Ovary (tissue), 9 donors: ENCODE measurements around the gene SH3BP5L. TPM values are rescaled to one million over a fixed set of nuclear protein-coding genes. Genes with fewer than 3 reads are reported as not detected.

Experiments used
- DNase-seq, 5 donors: peaks; one replicate each; pipeline ENCODE4 v3.0.0-alpha.2; 2019 to 2020
- H3K27ac ChIP-seq, 2 donors: fragments of 200-600 bp; one replicate each; pipeline versions ENCODE4 v1.5.1 to v1.8.0; 2019 to 2022
- H3K27me3 ChIP-seq: fragments of 200-600 bp; one replicate; pipeline ENCODE4 v1.8.0; 2022
- H3K36me3 ChIP-seq: fragments of 200-600 bp; sonication (generic); one replicate; pipeline ENCODE4 v1.5.1; 2019
- H3K4me1 ChIP-seq: one replicate; pipeline ENCODE4 v1.8.1; 2013; ENCODE audit warnings: mild to moderate bottlenecking, moderate library complexity; ENCODE audit not compliant: insufficient read depth
- H3K4me3 ChIP-seq: fragments of 200-600 bp; sonication (generic); one replicate; pipeline ENCODE4 v1.5.1; 2017
- H3K9me3 ChIP-seq, 2 donors: fragments of 200-600 bp in 1 of 2; sonication (generic) in 1 of 2; one replicate each; pipeline versions ENCODE4 v1.5.1 to v1.8.1; 2013 to 2019; ENCODE audit warnings: mild to moderate bottlenecking in 1 of 2, moderate library complexity in 1 of 2
- EP300 ChIP-seq: sonication (generic); formaldehyde crosslinking; IDR thresholded peaks from one replicate; pipeline ENCODE4 v1.6.1; 2017; ENCODE audit warnings: antibody characterized with exemption
- POLR2A ChIP-seq: fragments of 450-650 bp; IDR thresholded peaks from one replicate; pipeline ENCODE4 v1.6.1; 2017; ENCODE audit warnings: antibody characterized with exemption, mild to moderate bottlenecking, moderate library complexity
- WGBS, 3 donors: extraction: QIAGEN DNeasy Blood & Tissue Kit in 1 of 3; methylation state at CpG; one replicate each; pipeline versions ENCODE4 v1.1.5 to v1.1.7; 2013 to 2017; 5-methylcytosine and 5-hydroxymethylcytosine counted together
- intact Hi-C, 4 donors: fragments of 100-400 bp; cut with DNase I; formaldehyde crosslinking; loops; one replicate each; pipeline versions ENCODE4 v1.11.0 to v1.15.1; 2022 to 2023
- polyA plus RNA-seq, 2 donors: library from polyadenylated mRNA; stranded (reverse); fragments of 200-250 nt in 1 of 2; fragments of 350-450 nt in 1 of 2; fragmentation: Illumina TruSeq in 1 of 2; extraction: RNeasy Lipid Tissue Mini Kit (QIAGEN cat#74804) in 1 of 2; gene quantifications; one replicate each; pipeline ENCODE4 v1.2.3, GENCODE V29; 2013 to 2014
- total RNA-seq, 7 donors: library from RNA; depleted of rRNA in 2 of 7; stranded (reverse); fragments of >200 nt in 2 of 7; fragmentation: NEBNext Ultra II Directional in 3 of 7; extraction: Animal tissue kit (Norgen Biotek cat#: 25700) in 3 of 7; gene quantifications; one replicate each; pipeline versions ENCODE4 v1.1.0 to v1.2.4, GENCODE V29; 2016 to 2023
- TF ChIP-seq, protein P1 (sequence below), 3 donors: fragments of 450-650 bp in 2 of 3; fragments of 200-600 bp in 1 of 3; IDR thresholded peaks; one replicate each; pipeline versions ENCODE4 v1.5.1 to v1.8.0; 2016 to 2022; ENCODE audit warnings: antibody characterized with exemption in 3 of 3, mild to moderate bottlenecking in 1 of 3
- donor health status: DM: no; HTN: no; CAD: no; lungs with moderate emphysema.
- donor health status: DM: no; HTN: no; CAD: no.
- donor health status: Bipolar disorder and iron deficiency.
- donor health status: DM: yes; HTN: yes; CAD: no.
- donor health status: DM: no; HTN: no; CAD: no.
- donor health status: DM: yes; HTN: yes; CAD: no.

The SH3BP5L gene
- total and polyA plus RNA-seq, 9 donors: 8.1 to 16.8 (median 13.8) TPM

DNA sequence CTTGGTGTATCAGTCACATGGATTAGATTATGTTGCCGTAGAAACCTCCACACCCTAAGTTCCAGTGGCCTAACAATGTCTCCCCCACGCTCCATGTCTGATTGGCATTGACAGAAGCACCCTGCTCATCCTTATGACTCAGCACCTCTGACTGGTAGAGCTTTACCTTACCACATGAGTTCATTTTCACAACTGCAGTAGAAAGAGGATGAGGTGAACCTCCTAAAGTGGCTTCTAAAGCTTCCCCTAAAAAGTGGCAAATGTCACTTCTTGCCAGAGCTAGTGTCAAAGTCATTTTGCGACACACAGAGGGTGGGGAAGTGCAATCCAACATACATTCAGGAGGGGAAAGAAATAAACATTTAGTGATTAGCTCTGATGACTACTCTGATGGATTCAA lies 39.6 kb downstream of the SH3BP5L start:
- H3K4me1 ChIP-seq: no peaks in the 10 kb centered on the region

DNA sequence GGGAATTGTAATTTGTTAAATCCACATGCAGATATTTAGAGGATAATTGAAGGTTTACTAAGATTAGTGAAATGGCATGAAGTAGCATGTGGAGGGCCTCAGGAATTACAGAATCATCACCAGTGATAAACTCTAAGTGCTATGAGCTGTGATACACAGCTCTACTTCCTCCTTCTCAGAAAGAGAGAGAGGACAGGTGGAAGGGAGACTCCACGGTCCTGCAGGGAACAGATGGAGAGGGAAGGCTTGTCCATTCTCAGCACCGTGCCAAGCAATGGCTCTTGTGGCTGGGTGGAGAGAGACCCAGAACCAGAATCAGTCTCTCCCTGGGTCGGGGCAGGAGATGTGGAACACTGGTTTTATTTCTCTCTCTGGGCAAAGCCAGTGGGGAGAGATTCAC lies 42.3 kb downstream of the SH3BP5L start:
- Histone ChIP-seq H3K27ac (no peak overlapping the region), H3K4me1 (no peaks in the 10 kb centered on the region), H3K27me3 (no peaks in the 10 kb centered on the region), H3K36me3 (no peaks in the 10 kb centered on the region), H3K4me3 (no peak overlapping the region), H3K9me3 (no peaks in the 10 kb centered on the region)
- TF ChIP-seq, protein P1, sequence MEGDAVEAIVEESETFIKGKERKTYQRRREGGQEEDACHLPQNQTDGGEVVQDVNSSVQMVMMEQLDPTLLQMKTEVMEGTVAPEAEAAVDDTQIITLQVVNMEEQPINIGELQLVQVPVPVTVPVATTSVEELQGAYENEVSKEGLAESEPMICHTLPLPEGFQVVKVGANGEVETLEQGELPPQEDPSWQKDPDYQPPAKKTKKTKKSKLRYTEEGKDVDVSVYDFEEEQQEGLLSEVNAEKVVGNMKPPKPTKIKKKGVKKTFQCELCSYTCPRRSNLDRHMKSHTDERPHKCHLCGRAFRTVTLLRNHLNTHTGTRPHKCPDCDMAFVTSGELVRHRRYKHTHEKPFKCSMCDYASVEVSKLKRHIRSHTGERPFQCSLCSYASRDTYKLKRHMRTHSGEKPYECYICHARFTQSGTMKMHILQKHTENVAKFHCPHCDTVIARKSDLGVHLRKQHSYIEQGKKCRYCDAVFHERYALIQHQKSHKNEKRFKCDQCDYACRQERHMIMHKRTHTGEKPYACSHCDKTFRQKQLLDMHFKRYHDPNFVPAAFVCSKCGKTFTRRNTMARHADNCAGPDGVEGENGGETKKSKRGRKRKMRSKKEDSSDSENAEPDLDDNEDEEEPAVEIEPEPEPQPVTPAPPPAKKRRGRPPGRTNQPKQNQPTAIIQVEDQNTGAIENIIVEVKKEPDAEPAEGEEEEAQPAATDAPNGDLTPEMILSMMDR (IDR thresholded peaks at IDR 0.05): no peak
- TF ChIP-seq POLR2A (no peak), EP300 (no peak)
- no peak for DNase-seq
- WGBS, 3 donors: 55 to 69% (median 65%) methylated on average over 3 of the region's 3 CpGs
- intact Hi-C loops: no loop called here

More for the DNA sequence above, 39.6 kb downstream of the SH3BP5L start:
- no peak for DNase-seq
- 68 to 74% (median 69%) methylated on average over 3 of the region's 3 CpGs for WGBS, 3 donors
- Histone ChIP-seq H3K36me3 (no peaks in the 10 kb centered on the region), H3K9me3 (no peaks in the 10 kb centered on the region), H3K27me3 (no peaks in the 10 kb centered on the region), H3K4me3 (no peak overlapping the region), H3K27ac (no peak overlapping the region)
- intact Hi-C loops: no loop called here
- TF ChIP-seq EP300 (no peak), POLR2A (no peak)
- TF ChIP-seq, protein P1 (IDR thresholded peaks at IDR 0.05): no peak

DNA sequence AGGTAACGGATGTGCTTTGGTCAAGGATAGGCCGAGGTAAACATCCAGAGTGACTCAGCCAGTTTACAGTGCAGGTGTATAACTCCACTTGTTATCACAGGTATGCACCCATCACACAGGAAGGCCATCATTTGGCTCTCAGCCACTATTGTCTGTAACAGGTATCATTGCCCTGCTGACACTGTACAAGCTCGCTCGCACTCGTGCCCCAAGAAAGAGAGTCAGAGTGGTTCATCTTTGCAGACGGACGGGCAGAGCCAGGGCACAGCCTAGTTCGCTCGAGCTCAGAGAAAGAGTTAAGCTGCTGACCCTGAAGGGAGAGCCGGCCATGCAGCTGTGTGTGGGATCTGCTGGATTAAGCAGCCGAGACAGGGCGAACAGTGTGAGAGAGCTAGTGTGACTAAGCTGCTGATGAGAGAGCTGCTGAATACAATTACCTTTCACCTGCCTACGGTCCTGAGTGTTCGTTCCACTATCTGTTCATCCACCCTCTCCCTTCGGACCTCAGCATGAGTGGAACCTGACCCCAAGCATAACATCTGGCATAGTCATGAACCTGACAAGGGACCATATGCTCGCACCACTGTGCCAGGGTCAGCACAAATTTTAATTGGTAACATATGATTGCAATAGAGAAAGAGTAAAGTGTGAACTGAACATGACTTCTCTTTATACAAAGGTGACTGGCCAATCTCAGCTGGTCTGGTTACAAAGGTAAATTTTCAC lies 43.1 kb downstream of the SH3BP5L start:
- WGBS, 3 donors: 76 to 83% (median 82%) methylated on average over 16 of the region's 16 CpGs
- intact Hi-C loops: no loop called here
- H3K27me3 ChIP-seq: no peaks in the 10 kb centered on the region

DNA sequence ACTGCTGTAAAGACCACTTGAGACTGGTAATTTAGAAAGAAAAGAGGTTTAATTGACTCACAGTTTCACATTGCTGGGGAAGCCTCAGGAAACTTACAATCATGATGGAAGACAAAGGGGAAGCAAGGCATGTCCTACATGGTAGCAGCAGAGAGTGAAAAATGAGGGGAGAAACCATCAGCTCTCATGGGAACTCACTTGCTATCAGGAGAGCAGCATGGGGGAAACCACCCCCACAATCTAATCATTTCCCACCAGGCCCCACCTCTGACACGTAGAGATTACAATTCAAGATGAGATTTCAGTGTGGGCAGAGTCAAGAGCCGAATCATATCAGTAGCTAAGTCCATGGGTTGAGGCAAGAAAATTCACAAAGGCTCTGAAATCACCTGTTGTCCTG lies 46.4 kb downstream of the SH3BP5L start:
- H3K27ac ChIP-seq: no peak overlapping the region
- no peaks in the 10 kb centered on the region for H3K27me3 ChIP-seq
- DNase-seq: no peak
- no peaks in the 10 kb centered on the region for H3K4me1 ChIP-seq
- H3K36me3 ChIP-seq: no peaks in the 10 kb centered on the region
- H3K9me3 ChIP-seq: peaks cover 0 to 8% of the 10 kb centered on the region in 2 donors
- intact Hi-C loops: no loop called here
- TF ChIP-seq POLR2A (no peak), EP300 (no peak)
- TF ChIP-seq, protein P1 (IDR thresholded peaks at IDR 0.05): no peak
- H3K4me3 ChIP-seq: no peak overlapping the region
- 61 to 82% (median 65%) methylated on average over 2 of the region's 2 CpGs for WGBS, 3 donors

More for the DNA sequence above, 43.1 kb downstream of the SH3BP5L start:
- DNase-seq: no peak
- Histone ChIP-seq H3K4me3 (no peak overlapping the region), H3K36me3 (no peaks in the 10 kb centered on the region), H3K4me1 (no peaks in the 10 kb centered on the region), H3K27ac (no peak overlapping the region), H3K9me3 (no peaks in the 10 kb centered on the region)
- TF ChIP-seq EP300 (no peak), POLR2A (no peak)
- TF ChIP-seq, protein P1 (IDR thresholded peaks at IDR 0.05): no peak
